RWPE1 (cell line): ENCODE data around the gene RGS8.

ENCODE experiments used
- CTCF ChIA-PET: fragments of 350-600 bp; sonication (Branson Sonifier 250); formaldehyde crosslinking; extraction: SDS; loops from one replicate; lab custom pipeline; 2021; lab: Yijun Ruan, JAX
- POLR2A ChIA-PET: fragments of 400-600 bp; formaldehyde crosslinking; extraction: SDS; loops from one replicate; lab custom pipeline; 2020; ENCODE audit warnings: antibody characterized with exemption; ENCODE audit not compliant: low non-redundant PET; lab: Yijun Ruan, JAX
- DNase-seq: peaks from one replicate; pipeline ENCODE4 v3.0.0; 2012; ENCODE audit warnings: low spot score
- H3K27ac ChIP-seq: fragments of 450-650 bp; 2 replicates; pipeline ENCODE4 v1.5.1; 2017
- TF ChIP-seq, protein P1 (sequence below): fragments of 450-650 bp; conservative IDR thresholded peaks from 2 replicates; pipeline ENCODE4 v1.5.1; 2017; ENCODE audit warnings: low read depth, mild to moderate bottlenecking

The RGS8 gene

GRCh38 chr1:182649041-182649440 is 35.3 kb downstream of the RGS8 start:
- POLR2A ChIA-PET, result no interaction called here
- H3K27ac ChIP-seq, result no peak overlapping the region
- DNase-seq, result no peak
- CTCF ChIA-PET, result no interaction called here
- TF ChIP-seq, protein P1, sequence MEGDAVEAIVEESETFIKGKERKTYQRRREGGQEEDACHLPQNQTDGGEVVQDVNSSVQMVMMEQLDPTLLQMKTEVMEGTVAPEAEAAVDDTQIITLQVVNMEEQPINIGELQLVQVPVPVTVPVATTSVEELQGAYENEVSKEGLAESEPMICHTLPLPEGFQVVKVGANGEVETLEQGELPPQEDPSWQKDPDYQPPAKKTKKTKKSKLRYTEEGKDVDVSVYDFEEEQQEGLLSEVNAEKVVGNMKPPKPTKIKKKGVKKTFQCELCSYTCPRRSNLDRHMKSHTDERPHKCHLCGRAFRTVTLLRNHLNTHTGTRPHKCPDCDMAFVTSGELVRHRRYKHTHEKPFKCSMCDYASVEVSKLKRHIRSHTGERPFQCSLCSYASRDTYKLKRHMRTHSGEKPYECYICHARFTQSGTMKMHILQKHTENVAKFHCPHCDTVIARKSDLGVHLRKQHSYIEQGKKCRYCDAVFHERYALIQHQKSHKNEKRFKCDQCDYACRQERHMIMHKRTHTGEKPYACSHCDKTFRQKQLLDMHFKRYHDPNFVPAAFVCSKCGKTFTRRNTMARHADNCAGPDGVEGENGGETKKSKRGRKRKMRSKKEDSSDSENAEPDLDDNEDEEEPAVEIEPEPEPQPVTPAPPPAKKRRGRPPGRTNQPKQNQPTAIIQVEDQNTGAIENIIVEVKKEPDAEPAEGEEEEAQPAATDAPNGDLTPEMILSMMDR, result no peak

DNA sequence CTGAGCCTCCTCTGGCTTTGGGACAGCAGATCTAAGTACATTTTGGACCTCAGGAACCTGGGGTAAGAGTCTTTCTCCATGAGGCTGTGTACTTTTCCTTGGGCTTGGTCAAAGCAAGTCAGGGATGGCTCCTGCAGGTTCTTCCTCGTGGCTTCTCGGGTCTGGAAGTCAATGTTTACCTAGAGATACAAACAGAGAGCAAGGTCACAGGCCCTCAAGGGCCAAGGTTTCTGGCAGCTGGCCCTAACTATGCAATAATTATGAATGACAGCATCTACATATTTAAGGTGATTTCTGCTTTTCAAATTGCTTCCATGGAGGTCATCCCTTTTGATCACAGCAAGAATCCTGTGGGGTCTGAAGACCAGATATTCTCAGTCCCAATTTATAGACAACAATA is 37.6 kb downstream of the RGS8 start:
- POLR2A ChIA-PET, result no interaction called here
- no peak for DNase-seq
- H3K27ac ChIP-seq, result no peak overlapping the region
- CTCF ChIA-PET, result no interaction called here
- TF ChIP-seq, protein P1, result no peak

DNA sequence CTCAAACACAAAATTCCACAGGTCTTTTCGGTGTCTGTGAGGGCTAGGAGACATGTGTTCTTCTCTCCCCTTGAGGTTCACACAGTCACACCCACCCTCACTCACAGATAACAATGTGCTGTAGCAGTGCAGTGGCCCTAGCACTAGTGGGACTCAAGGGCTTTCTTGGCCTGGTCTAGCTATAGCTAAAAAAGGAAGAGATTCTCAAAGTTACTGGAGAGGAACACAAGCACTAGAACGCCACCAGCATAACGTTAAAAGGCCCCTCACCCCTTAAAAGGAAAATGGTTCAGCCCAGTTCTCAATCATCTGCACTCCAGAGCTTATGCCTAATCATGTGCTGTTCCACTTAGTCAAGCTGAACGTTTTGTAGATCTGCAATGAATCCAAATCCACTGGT is 39.5 kb downstream of the RGS8 start:
- no peak overlapping the region for H3K27ac ChIP-seq
- no peak for DNase-seq
- TF ChIP-seq, protein P1, result no peak
- CTCF ChIA-PET, result interaction anchor here (0.6 kb wide), 1 partner anchor 248 kb away, joined by 4 read pairs; no protein-coding TSS in a partner anchor
- POLR2A ChIA-PET, result no interaction called here

DNA sequence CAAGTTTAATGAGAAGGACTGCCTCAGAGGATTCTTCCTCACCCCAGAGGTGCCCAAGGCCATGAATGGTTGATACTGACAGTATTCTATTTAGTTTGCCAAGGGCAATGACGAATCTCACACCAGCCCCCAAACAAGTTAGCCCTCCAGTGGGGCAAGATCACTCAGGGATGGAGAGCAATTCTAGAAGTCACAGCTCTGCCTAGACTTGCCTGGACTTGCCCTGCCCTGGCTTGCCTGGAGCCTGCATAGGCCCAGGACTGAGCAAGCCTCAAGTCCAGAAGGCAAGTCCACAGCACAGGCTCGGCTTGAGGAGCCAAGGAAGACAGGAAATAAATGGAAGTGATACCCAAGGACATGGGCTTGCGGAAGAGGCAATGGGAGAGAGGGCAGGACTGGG is 40.7 kb downstream of the RGS8 start:
- ChIA-PET POLR2A (no interaction called here), CTCF (interaction anchor here (0.7 kb wide), 2 partner anchors 42 to 126 kb away, joined by 3 to 5 read pairs; no protein-coding TSS in a partner anchor)
- TF ChIP-seq, protein P1, result no peak
- H3K27ac ChIP-seq, result peak overlapping the region; percentile 35; the same call in 1 of the 2 replicates
- peak; percentile 69 for DNase-seq

DNA sequence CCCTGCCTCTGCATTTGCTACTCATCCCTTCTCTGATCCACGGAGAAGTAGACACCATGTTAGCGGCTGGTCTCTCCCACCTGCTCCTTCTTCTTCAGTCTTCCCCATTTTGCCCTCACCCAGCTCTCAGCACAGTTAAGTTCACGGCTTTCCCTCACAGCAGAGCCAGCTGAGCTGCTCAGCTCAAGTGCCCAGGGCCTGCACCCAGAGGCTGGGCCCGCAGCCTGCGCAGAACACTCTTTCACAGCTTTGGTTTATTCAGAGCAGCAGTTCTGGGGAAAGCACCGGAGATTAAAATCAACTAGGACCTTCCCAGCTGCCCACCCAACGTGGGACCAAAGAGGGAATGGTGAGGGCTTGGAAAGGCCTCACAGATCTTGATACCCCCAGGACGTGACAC is 41.9 kb downstream of the RGS8 start:
- DNase-seq, result no peak
- ChIA-PET POLR2A (no interaction called here), CTCF (no interaction called here)
- no peak overlapping the region for H3K27ac ChIP-seq
- TF ChIP-seq, protein P1, result no peak

DNA sequence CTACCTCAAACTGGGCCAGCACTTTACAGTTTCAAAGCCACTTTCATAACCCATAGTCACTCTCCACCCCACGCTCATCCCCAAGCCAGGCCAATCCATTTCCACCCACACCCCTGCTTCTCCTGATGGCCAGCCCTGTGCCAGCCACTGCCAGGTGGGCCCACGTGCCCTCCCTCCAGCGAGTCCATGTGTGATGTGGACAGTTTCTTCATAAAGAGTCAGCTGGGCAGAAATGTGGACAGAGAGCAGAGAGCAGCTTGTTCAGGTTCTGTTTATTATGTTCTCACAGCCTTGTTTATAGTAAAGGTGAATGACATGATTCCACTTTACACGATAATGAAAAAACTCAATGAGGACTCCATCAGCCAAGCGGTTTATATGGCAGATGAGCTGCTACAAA is 42.8 kb downstream of the RGS8 start:
- ChIA-PET CTCF (no interaction called here), POLR2A (no interaction called here)
- H3K27ac ChIP-seq, result no peak overlapping the region
- TF ChIP-seq, protein P1, result no peak
- no peak for DNase-seq

- TF ChIP-seq, protein P1, result no peak
- CTCF ChIA-PET, result no interaction called here
Observed at GRCh38 chr1:182639330-182639729, 45.1 kb downstream of the RGS8 start.

More at GRCh38 chr1:182639330-182639729, 45.1 kb downstream of the RGS8 start:
- POLR2A ChIA-PET, result no interaction called here
- no peak overlapping the region for H3K27ac ChIP-seq
- DNase-seq, result no peak
